Nephron progenitor cell (in vitro differentiated cells): ENCODE data around the gene NOS1.

Experiments used
- DNase-seq: peaks from one replicate; pipeline ENCODE4 v3.0.0; 2021
- H3K27ac Mint-ChIP-seq: 2 replicates; pipeline ENCODE4 v1.8.0; 2021; ENCODE audit warnings: mild to moderate bottlenecking, moderate library complexity, mixed read lengths
- H3K27me3 Mint-ChIP-seq: 2 replicates; pipeline ENCODE4 v1.8.0; 2021; ENCODE audit warnings: mild to moderate bottlenecking, low read depth, mixed read lengths; ENCODE audit not compliant: poor library complexity
- H3K36me3 Mint-ChIP-seq: 2 replicates; pipeline ENCODE4 v1.8.0; 2021; ENCODE audit warnings: low read depth, mixed read lengths
- H3K4me1 Mint-ChIP-seq: 2 replicates; pipeline ENCODE4 v1.8.0; 2021; ENCODE audit warnings: mixed read lengths
- H3K4me3 Mint-ChIP-seq: 2 replicates; pipeline ENCODE4 v1.8.0; 2021; ENCODE audit warnings: mild to moderate bottlenecking, moderate library complexity, mixed read lengths
- H3K9me3 Mint-ChIP-seq: 2 replicates; pipeline ENCODE4 v1.8.0; 2021; ENCODE audit warnings: mild to moderate bottlenecking, moderate library complexity, mixed read lengths
- TF ChIP-seq, protein P1 (sequence below): fragments of 200-600 bp; sonication (generic); IDR thresholded peaks from 2 replicates; pipeline ENCODE4 v1.5.0; 2021; ENCODE audit warnings: antibody characterized with exemption

The NOS1 gene

DNA sequence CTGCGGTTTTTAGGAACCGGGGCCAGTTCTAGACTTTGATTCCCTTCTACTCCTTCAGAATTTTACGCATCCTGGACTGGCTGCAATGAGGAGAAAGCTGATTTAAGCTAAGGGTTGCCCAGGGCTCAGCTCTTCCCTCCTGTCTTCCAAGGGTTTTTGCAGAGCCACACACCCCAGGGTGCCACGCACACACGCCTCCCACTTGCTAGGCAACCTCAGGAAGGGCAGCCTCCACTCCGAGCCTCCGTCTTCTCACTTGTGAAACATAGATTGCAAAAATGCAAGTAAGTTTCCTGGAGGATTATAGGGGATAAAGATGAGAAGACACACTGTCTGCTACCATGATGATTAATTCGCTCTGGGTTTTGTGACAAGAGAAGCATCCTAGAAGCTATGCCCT is 31.7 kb downstream of the NOS1 start:
- H3K9me3 Mint-ChIP-seq: no peaks in the 10 kb centered on the region
- TF ChIP-seq, protein P1, sequence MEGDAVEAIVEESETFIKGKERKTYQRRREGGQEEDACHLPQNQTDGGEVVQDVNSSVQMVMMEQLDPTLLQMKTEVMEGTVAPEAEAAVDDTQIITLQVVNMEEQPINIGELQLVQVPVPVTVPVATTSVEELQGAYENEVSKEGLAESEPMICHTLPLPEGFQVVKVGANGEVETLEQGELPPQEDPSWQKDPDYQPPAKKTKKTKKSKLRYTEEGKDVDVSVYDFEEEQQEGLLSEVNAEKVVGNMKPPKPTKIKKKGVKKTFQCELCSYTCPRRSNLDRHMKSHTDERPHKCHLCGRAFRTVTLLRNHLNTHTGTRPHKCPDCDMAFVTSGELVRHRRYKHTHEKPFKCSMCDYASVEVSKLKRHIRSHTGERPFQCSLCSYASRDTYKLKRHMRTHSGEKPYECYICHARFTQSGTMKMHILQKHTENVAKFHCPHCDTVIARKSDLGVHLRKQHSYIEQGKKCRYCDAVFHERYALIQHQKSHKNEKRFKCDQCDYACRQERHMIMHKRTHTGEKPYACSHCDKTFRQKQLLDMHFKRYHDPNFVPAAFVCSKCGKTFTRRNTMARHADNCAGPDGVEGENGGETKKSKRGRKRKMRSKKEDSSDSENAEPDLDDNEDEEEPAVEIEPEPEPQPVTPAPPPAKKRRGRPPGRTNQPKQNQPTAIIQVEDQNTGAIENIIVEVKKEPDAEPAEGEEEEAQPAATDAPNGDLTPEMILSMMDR: no peak
- no peak overlapping the region for H3K4me3 Mint-ChIP-seq
- peaks cover 33% of the 10 kb centered on the region for H3K27me3 Mint-ChIP-seq
- no peak overlapping the region for H3K27ac Mint-ChIP-seq
- DNase-seq: no peak
- no peaks in the 10 kb centered on the region for H3K36me3 Mint-ChIP-seq
- peaks cover 37% of the 10 kb centered on the region for H3K4me1 Mint-ChIP-seq

DNA sequence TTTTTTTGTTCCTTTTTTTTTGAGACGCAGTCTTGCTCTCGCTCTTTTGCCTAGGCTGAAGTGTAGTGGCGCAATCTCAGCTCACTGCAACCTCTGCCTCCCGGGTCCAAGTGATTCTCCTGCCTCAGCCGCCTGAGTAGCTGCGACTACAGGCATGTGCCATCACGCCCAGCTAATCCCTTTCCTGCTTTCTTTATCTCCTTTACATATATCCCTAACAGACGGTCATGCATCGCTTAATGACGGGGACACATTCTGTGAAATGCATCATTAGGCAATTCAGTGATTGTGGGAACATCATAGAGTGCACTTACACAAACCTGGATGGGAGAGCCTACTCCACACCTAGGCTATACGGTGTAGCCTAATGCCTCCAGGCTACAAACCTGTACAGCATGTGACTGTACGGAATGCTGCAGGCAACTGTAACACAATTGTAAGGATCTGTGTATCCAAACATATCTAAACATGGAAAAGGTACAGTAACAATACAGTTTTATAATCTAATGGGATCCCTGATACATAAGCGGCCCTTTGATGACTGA is 32.8 kb downstream of the NOS1 start:
- Mint-ChIP-seq H3K4me1 (peaks cover 26% of the 10 kb centered on the region), H3K4me3 (no peak overlapping the region), H3K36me3 (no peaks in the 10 kb centered on the region), H3K27ac (no peak overlapping the region), H3K27me3 (peaks cover 36% of the 10 kb centered on the region), H3K9me3 (no peaks in the 10 kb centered on the region)
- TF ChIP-seq, protein P1: no peak
- DNase-seq: no peak

DNA sequence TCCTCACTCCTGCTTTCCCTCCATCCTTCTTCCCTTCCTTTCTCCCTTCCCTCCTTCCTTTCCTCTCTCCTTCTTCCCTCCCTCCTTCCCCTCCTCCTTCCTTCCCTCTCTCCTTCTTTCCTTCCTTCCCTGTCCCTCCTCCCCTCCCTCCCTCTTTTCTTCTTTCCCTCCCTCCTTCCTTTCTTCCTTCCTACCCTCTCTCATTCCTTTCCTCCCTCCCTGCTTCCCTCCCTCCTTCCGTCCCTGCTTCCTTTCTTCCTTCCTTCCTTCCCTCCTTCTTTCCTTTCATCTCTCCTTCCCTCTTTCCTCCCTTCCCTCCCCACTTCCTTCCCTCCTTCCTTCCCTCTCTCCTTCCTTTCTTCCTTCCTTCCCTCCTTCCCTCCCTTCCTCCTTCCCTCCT is 39.0 kb downstream of the NOS1 start:
- Mint-ChIP-seq H3K4me1 (no peaks in the 10 kb centered on the region), H3K27ac (no peak overlapping the region), H3K36me3 (no peaks in the 10 kb centered on the region), H3K4me3 (no peak overlapping the region), H3K9me3 (no peaks in the 10 kb centered on the region), H3K27me3 (peaks cover 71% of the 10 kb centered on the region)
- DNase-seq: no peak
- TF ChIP-seq, protein P1: no peak

DNA sequence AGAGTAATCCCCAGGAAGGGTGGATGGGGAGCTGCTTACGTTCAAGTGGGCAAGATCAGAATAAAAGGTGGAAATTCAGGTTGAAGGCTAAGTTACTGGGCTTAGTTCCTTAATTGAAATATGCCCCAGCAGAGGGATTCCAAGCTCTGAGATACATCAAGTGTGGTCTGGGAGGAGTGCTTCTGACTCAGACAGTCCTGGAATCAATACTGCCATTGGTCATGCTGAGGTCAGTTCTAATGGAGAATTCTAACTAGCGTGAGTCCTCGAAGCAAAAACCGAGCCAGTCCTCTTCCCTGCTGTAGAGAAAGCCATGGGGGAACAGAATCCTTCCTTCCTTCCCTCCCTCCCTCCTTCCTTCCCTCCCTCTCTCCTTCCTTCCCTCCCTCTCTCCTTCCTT is 39.9 kb downstream of the NOS1 start:
- Mint-ChIP-seq H3K9me3 (no peaks in the 10 kb centered on the region), H3K4me3 (no peak overlapping the region), H3K36me3 (no peaks in the 10 kb centered on the region), H3K27me3 (peaks cover 68% of the 10 kb centered on the region), H3K4me1 (no peaks in the 10 kb centered on the region), H3K27ac (no peak overlapping the region)
- TF ChIP-seq, protein P1: no peak
- no peak for DNase-seq

DNA sequence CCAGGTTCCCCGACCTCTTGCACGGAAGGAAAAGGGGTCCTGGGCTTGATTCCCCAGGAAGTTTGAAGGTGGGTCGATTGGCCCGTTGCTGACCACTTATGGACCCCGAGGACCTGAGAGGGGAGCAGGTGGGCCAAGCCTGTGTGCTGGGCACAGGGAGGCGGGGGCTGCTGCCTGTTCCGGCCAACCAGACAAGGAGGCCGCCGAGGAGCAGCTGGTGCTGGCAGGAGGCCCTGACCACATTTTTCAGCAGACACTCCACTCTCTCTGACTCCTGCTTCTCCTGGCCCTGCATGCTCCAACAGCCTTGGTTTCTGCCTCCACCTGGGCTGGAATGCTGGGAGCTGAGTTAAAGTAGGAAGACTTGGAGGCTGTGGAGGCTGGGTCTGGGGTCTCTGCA is 42.8 kb downstream of the NOS1 start:
- TF ChIP-seq, protein P1: no peak
- peaks cover 4% of the 10 kb centered on the region for H3K9me3 Mint-ChIP-seq
- no peak overlapping the region for H3K4me3 Mint-ChIP-seq
- no peaks in the 10 kb centered on the region for H3K36me3 Mint-ChIP-seq
- peaks cover 66% of the 10 kb centered on the region for H3K27me3 Mint-ChIP-seq
- no peaks in the 10 kb centered on the region for H3K4me1 Mint-ChIP-seq
- no peak overlapping the region for H3K27ac Mint-ChIP-seq
- no peak for DNase-seq

DNA sequence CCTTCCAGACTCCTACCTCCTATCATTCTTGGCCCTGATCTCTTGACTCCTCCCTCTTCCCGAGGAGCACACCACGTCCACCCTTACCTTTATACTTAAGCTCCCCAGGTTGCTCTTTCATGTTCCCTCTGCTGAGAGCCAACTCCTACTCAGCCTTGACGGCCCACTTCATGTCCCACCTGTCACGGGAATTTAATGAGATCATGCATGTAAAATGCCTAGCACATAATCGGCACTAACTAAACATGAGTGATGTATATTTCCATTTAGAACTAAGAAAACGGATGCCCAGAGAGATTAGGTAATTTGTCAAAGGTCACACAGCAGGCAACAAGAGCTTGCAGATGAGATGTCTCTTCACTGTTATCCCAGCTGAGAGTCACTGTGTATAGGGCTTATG is 45.1 kb downstream of the NOS1 start:
- H3K9me3 Mint-ChIP-seq: peaks cover 4% of the 10 kb centered on the region

More for the DNA sequence above, 45.1 kb downstream of the NOS1 start:
- Mint-ChIP-seq H3K27me3 (peaks cover 43% of the 10 kb centered on the region), H3K27ac (no peak overlapping the region), H3K4me3 (no peak overlapping the region), H3K4me1 (no peaks in the 10 kb centered on the region), H3K36me3 (no peaks in the 10 kb centered on the region)
- TF ChIP-seq, protein P1: no peak
- DNase-seq: no peak
